T follicular helper cell (primary cell): Measurements from ENCODE around the gene DNAJA4.

Experiments
- DNase-seq: peaks from one replicate; pipeline ENCODE4 v3.0.0-alpha.2; 2020; ENCODE audit warnings: low read depth

Gene DNAJA4

GRCh38 chr15:78280319-78281072 is 16.1 kb downstream of the DNAJA4 start:
- DNase-seq: no peak

GRCh38 chr15:78282324-78282723 is 18.0 kb downstream of the DNAJA4 start:
- no peak for DNase-seq

GRCh38 chr15:78284758-78285157 is 20.4 kb downstream of the DNAJA4 start:
- DNase-seq: no peak

- no peak for DNase-seq
Observed at GRCh38 chr15:78290222-78290621, 25.9 kb downstream of the DNAJA4 start.

- DNase-seq: no peak
Observed at GRCh38 chr15:78291052-78291451, 26.7 kb downstream of the DNAJA4 start.

GRCh38 chr15:78291698-78292097 is 27.3 kb downstream of the DNAJA4 start:
- DNase-seq: no peak

GRCh38 chr15:78292219-78292618 is 27.9 kb downstream of the DNAJA4 start:
- no peak for DNase-seq

- DNase-seq: peak; percentile 85
Observed at GRCh38 chr15:78299101-78299930, 35.0 kb downstream of the DNAJA4 start, which contains the start of gene SKIC8. Gene SKIC8, minus strand, starts transcription at chr15:78299609. Its CDS starts 3,923 bp downstream, at chr15:78295686.

- DNase-seq: no peak
Observed at GRCh38 chr15:78301326-78301725, 37.0 kb downstream of the DNAJA4 start.

GRCh38 chr15:78301828-78302227 is 37.5 kb downstream of the DNAJA4 start:
- no peak for DNase-seq

- DNase-seq: no peak
Observed at GRCh38 chr15:78302579-78303312, 38.4 kb downstream of the DNAJA4 start.

GRCh38 chr15:78304216-78305066 is 40.1 kb downstream of the DNAJA4 start:
- no peak for DNase-seq

GRCh38 chr15:78306176-78306774 is 41.9 kb downstream of the DNAJA4 start:
- DNase-seq: no peak

GRCh38 chr15:78307976-78308375 is 43.6 kb downstream of the DNAJA4 start:
- DNase-seq: no peak

- DNase-seq: peak; percentile 8
Observed at GRCh38 chr15:78308422-78309032, 44.2 kb downstream of the DNAJA4 start.

- DNase-seq: no peak
Observed at GRCh38 chr15:78311292-78311691, 46.9 kb downstream of the DNAJA4 start.

- DNase-seq: no peak
Observed at GRCh38 chr15:78312536-78312935, 48.2 kb downstream of the DNAJA4 start.

GRCh38 chr15:78312957-78313356 is 48.6 kb downstream of the DNAJA4 start:
- no peak for DNase-seq

- DNase-seq: no peak
Observed at GRCh38 chr15:78313383-78313782, 49.0 kb downstream of the DNAJA4 start.

- DNase-seq: no peak
Observed at GRCh38 chr15:78314181-78314581, 49.8 kb downstream of the DNAJA4 start.
